Caco-2 (cell line): ENCODE measurements around the gene NES. TPM values are rescaled to one million over a fixed set of nuclear protein-coding genes. Genes with fewer than 3 reads are reported as not detected.

Experiments
- BruUV-seq: library from RNA; stranded (reverse); fragments of 400-500 nt; replicated peaks from 2 replicates; lab custom pipeline; 2021; lab: Mats Ljungman, UMichigan
- CTCF ChIA-PET: fragments of 300-600 bp; sonication (Branson Sonifier 250); formaldehyde crosslinking; loops from one replicate; lab custom pipeline; 2022; ENCODE audit warnings: antibody characterized with exemption; lab: Charles Lee
- POLR2A ChIA-PET: fragments of 300-600 bp; sonication (Branson Sonifier 250); formaldehyde crosslinking; loops from one replicate; lab custom pipeline; 2022; ENCODE audit warnings: antibody characterized with exemption; lab: Charles Lee
- DNase-seq, 2 experiments: peaks; one replicate each; pipeline versions ENCODE4 v3.0.0 to v3.0.0-alpha.2; 2020 to 2022
- H3K27me3 ChIP-seq: replicated peaks from 2 replicates; pipeline ENCODE4 v1.6.0; 2011; ENCODE audit warnings: low read length; ENCODE audit not compliant: control insufficient read depth, insufficient read depth
- H3K36me3 ChIP-seq: 2 replicates; pipeline ENCODE4 v1.5.1; 2011; ENCODE audit warnings: low read length; ENCODE audit not compliant: control insufficient read depth, insufficient read depth
- H3K4me1 ChIP-seq: fragments of 250-450 bp; sonication (Bioruptor Pico); 2 replicates; pipeline ENCODE4 v1.5.1; 2020; ENCODE audit warnings: mild to moderate bottlenecking
- H3K4me3 ChIP-seq: 2 replicates; pipeline ENCODE4 v1.5.1; 2011; ENCODE audit warnings: low read depth, mild to moderate bottlenecking, control low read depth, low read length
- H3K9me3 ChIP-seq: fragments of 250-450 bp; sonication (Bioruptor Pico); 2 replicates; pipeline ENCODE4 v1.5.1; 2020; ENCODE audit warnings: mild to moderate bottlenecking, moderate library complexity
- H3K27ac Mint-ChIP-seq: one replicate; pipeline ENCODE4 v1.8.0; 2022; ENCODE audit warnings: mixed read lengths; ENCODE audit not compliant: unreplicated experiment
- H3K27me3 Mint-ChIP-seq: one replicate; pipeline ENCODE4 v1.8.0; 2022; ENCODE audit warnings: mixed read lengths; ENCODE audit not compliant: insufficient read depth, unreplicated experiment
- H3K36me3 Mint-ChIP-seq: one replicate; pipeline ENCODE4 v1.8.0; 2022; ENCODE audit warnings: mild to moderate bottlenecking, mixed read lengths; ENCODE audit not compliant: insufficient read depth, unreplicated experiment
- H3K4me1 Mint-ChIP-seq: one replicate; pipeline ENCODE4 v1.8.0; 2022; ENCODE audit warnings: low read depth, mixed read lengths; ENCODE audit not compliant: unreplicated experiment
- H3K4me3 Mint-ChIP-seq: one replicate; pipeline ENCODE4 v1.8.0; 2022; ENCODE audit warnings: mild to moderate bottlenecking, moderate library complexity, mixed read lengths; ENCODE audit not compliant: unreplicated experiment
- H3K9me3 Mint-ChIP-seq: one replicate; pipeline ENCODE4 v1.8.0; 2022; ENCODE audit warnings: mixed read lengths; ENCODE audit not compliant: unreplicated experiment
- CTCF ChIP-seq, 2 experiments: fragments of 200-600 bp in 1 of 2; IDR thresholded peaks; 1 replicate in 1 of 2; 2 replicates in 1 of 2; pipeline versions ENCODE4 v1.5.1 to v1.8.0; 2011 to 2022; ENCODE audit warnings: antibody characterized with exemption in 1 of 2, control low read depth in 1 of 2, inconsistent platforms in 1 of 2, low read depth in 1 of 2, low read length in 1 of 2, mild to moderate bottlenecking in 1 of 2, moderate library complexity in 1 of 2; ENCODE audit not compliant: insufficient read depth in 1 of 2, severe bottlenecking in 1 of 2, unreplicated experiment in 1 of 2
- intact Hi-C: fragments of 100-400 bp; cut with micrococcal nuclease; formaldehyde crosslinking; loops from one replicate; pipeline ENCODE4 v1.10.0; 2022; ENCODE audit not compliant: unreplicated experiment
- total RNA-seq: library from RNA; stranded (reverse); gene quantifications from 2 replicates; pipeline ENCODE4 v1.2.3, GENCODE V29; 2022

NES gene
- total RNA-seq, 1 experiment from 2014 or later, result 18.0 TPM

- H3K9me3 ChIP-seq, result no peaks in the 10 kb centered on the region
- DNase-seq, result no peak
- H3K36me3 ChIP-seq, result no peaks in the 10 kb centered on the region
- intact Hi-C loops, result loop anchor here (1.0 kb wide), 1 partner anchor 31 kb away; no protein-coding TSS in a partner anchor
- H3K27ac Mint-ChIP-seq, result no peak overlapping the region
- ChIA-PET POLR2A (no interaction called here), CTCF (interaction anchor here (0.6 to 1.5 kb wide), 4 partner anchors 19 to 34 kb away, joined by 5 to 6 read pairs (median 5); partner anchors contain the start of gene NES)
- peaks cover 31% of the 10 kb centered on the region for H3K4me1 Mint-ChIP-seq
- peaks cover 4% of the 10 kb centered on the region for H3K36me3 Mint-ChIP-seq
- H3K27me3 Mint-ChIP-seq, result peaks cover 7% of the 10 kb centered on the region
- H3K27me3 ChIP-seq, result no peaks in the 10 kb centered on the region
- TF ChIP-seq CTCF (IDR thresholded peaks at IDR 0.05; ENCODE audit: insufficient read depth in 1 of 2, low read depth in 1 of 2, low read length in 1 of 2, severe bottlenecking in 1 of 2, unreplicated experiment in 1 of 2), result no peak
- peaks cover 24% of the 10 kb centered on the region for H3K4me1 ChIP-seq
- no peaks in the 10 kb centered on the region for H3K9me3 Mint-ChIP-seq
- no peak overlapping the region for H3K4me3 Mint-ChIP-seq
- BruUV-seq, result no TSS peak
- no peak overlapping the region for H3K4me3 ChIP-seq
These were observed 19.4 kb downstream of the NES start for GRCh38 chr1:156657741-156658319.

DNA sequence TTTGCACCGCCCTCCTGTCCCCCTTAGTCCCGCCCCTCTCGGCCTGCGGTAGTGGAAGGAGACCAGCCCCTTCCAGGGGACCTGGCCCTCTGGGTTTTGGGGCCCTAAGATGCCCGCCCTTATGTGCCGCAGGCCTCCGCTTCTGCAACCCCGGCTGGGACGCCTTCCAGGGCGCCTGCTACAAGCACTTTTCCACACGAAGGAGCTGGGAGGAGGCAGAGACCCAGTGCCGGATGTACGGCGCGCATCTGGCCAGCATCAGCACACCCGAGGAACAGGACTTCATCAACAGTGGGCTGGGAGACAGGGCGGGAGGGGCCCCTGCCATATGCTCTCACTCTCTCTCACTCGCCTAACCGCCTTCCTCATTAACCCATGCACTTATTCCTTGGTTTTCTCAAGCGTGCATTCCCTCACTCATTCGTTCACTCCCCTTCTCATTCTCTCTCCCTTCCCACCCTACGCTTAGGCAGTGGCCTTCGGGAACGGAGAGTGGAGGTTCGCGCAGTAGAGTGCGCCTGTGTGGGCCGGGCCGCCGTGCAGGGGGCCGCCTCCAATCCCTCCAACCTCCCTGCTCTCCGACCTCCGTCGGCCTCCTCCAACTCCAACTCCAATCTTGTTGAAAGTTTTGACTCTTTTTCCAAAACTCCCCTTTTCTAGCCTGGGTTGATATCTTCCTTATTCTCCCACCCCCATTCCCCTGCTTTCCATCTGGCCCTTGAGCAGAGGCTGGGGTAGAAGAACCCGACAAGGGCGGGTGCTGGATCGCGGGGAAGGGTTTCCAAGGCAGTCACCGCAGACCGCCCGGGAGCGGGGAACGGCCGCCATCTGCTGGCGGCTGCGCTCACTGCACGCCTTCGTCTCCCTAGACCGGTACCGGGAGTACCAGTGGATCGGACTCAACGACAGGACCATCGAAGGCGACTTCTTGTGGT lies 20.1 kb downstream of the NES start:
- Histone ChIP-seq H3K36me3 (no peaks in the 10 kb centered on the region), H3K4me1 (peaks cover 17% of the 10 kb centered on the region), H3K4me3 (no peak overlapping the region), H3K27me3 (no peaks in the 10 kb centered on the region), H3K9me3 (no peaks in the 10 kb centered on the region)
- peak in 1 of 2 experiments; percentile 82 for DNase-seq
- Mint-ChIP-seq H3K4me1 (peaks cover 26% of the 10 kb centered on the region), H3K27ac (no peak overlapping the region), H3K27me3 (peaks cover 8% of the 10 kb centered on the region), H3K9me3 (no peaks in the 10 kb centered on the region), H3K36me3 (peaks cover 4% of the 10 kb centered on the region), H3K4me3 (no peak overlapping the region)
- ChIA-PET POLR2A (no interaction called here), CTCF (interaction anchor here (1.0 to 1.5 kb wide), 4 partner anchors 20 to 33 kb away, joined by 3 to 6 read pairs (median 5); partner anchors contain the start of gene NES)
- BruUV-seq, result no TSS peak
- intact Hi-C loops, result loop anchor here (1.0 kb wide), 1 partner anchor 30 kb away; no protein-coding TSS in a partner anchor
- peak; percentile 95 to 96 for TF ChIP-seq CTCF (IDR thresholded peaks at IDR 0.05; ENCODE audit: insufficient read depth in 1 of 2, low read depth in 1 of 2, low read length in 1 of 2, severe bottlenecking in 1 of 2, unreplicated experiment in 1 of 2)

DNA sequence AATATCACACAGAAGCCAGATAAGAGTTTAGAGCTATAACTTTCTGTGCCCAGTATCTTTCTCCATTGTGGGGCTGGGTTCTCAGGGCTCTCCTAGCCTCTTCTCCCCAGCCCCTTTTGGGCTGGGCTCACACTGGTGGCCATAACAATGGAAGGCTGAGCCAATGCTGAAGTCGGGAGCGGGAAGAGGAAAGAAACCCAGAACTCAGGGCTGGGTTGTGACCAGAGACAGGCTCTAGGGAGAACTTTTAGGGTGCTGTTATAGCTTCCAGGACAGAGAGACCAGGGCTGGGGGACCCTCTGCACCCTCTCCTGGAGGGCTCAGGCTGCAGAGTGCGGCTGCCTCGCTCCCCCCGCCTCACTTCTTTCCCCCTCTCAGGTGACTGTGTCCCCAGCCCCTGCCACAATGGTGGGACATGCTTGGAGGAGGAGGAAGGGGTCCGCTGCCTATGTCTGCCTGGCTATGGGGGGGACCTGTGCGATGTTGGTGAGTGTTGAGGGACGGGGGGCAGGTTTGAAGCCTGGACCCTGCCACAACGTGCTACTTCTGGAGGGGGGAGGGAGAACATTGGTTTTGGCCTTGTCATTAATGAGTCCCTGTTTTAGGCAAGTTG lies 21.2 kb downstream of the NES start:
- intact Hi-C loops, result no loop called here
- H3K4me1 ChIP-seq, result peaks cover 11% of the 10 kb centered on the region
- BruUV-seq, result no TSS peak
- Mint-ChIP-seq H3K9me3 (no peaks in the 10 kb centered on the region), H3K27me3 (peaks cover 9% of the 10 kb centered on the region), H3K27ac (no peak overlapping the region), H3K4me1 (peaks cover 18% of the 10 kb centered on the region), H3K36me3 (peaks cover 4% of the 10 kb centered on the region), H3K4me3 (no peak overlapping the region)
- no peak for DNase-seq
- no peak for TF ChIP-seq CTCF (IDR thresholded peaks at IDR 0.05; ENCODE audit: insufficient read depth in 1 of 2, low read depth in 1 of 2, low read length in 1 of 2, severe bottlenecking in 1 of 2, unreplicated experiment in 1 of 2)
- H3K4me3 ChIP-seq, result no peak overlapping the region
- ChIA-PET CTCF (interaction anchor here (1.0 to 1.2 kb wide), 2 partner anchors 13 to 31 kb away, joined by 3 read pairs; no protein-coding TSS in a partner anchor), POLR2A (no interaction called here)
- no peaks in the 10 kb centered on the region for H3K9me3 ChIP-seq
- no peaks in the 10 kb centered on the region for H3K36me3 ChIP-seq
- no peaks in the 10 kb centered on the region for H3K27me3 ChIP-seq
